ENCODE measurements around the gene RALGDS. TPM values are rescaled to one million over a fixed set of nuclear protein-coding genes. Genes with fewer than 3 reads are reported as not detected.
A peak's percentile ranks its signal among the peaks of the same experiment; 100 is the strongest.

RALGDS gene
- total RNA-seq, 1 donor from 2014 or later, result 80.6 TPM

DNA sequence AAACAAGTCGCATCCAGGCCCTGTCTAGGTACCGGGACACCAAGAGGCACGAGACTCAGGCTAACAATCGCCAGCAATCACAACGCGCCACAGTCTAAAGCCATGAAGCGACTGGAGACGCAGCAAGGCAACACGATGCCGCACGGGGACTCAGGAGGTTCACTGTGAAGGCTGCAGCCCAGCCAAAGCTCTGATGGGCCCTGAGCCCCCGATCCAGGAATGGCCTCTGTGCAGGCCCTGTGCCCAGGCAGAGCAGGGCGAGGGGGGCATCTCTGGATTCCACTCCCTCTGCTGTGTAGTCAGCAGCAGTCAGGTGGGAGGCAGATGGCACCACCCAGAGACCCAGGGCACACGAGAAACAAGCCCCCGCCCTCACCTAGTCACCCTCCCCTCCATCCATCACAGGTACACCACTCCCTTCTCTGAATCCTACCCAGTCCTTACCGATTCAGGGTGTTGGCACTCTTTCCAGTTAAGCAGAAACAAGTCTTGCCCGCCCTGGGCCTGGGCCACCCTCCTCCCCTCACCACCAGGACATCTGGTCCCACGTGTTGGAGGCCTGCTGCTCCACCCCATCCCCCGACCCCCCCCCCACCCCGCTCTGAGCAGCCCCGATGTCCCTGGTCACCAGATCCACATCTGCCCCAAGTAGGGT is 1.1 kb downstream of the RALGDS start:
- no peaks in the 10 kb centered on the region for H3K9me3 Mint-ChIP-seq (ENCODE audit: unreplicated experiment)
- peaks cover 63% of the 10 kb centered on the region for H3K4me1 Mint-ChIP-seq (ENCODE audit: unreplicated experiment)
- DNase-seq (ENCODE audit: low spot score), result no peak
- H3K4me3 Mint-ChIP-seq (ENCODE audit: unreplicated experiment), result peak overlapping the region; percentile 91
- H3K27me3 Mint-ChIP-seq (ENCODE audit: unreplicated experiment), result peaks cover 22% of the 10 kb centered on the region
- peak overlapping the region; percentile 83 for H3K27ac Mint-ChIP-seq (ENCODE audit: unreplicated experiment)
- H3K36me3 Mint-ChIP-seq (ENCODE audit: low read depth, unreplicated experiment), result peaks cover 21% of the 10 kb centered on the region
- TF ChIP-seq, protein P1, sequence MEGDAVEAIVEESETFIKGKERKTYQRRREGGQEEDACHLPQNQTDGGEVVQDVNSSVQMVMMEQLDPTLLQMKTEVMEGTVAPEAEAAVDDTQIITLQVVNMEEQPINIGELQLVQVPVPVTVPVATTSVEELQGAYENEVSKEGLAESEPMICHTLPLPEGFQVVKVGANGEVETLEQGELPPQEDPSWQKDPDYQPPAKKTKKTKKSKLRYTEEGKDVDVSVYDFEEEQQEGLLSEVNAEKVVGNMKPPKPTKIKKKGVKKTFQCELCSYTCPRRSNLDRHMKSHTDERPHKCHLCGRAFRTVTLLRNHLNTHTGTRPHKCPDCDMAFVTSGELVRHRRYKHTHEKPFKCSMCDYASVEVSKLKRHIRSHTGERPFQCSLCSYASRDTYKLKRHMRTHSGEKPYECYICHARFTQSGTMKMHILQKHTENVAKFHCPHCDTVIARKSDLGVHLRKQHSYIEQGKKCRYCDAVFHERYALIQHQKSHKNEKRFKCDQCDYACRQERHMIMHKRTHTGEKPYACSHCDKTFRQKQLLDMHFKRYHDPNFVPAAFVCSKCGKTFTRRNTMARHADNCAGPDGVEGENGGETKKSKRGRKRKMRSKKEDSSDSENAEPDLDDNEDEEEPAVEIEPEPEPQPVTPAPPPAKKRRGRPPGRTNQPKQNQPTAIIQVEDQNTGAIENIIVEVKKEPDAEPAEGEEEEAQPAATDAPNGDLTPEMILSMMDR (IDR thresholded peaks at IDR 0.05; ENCODE audit: unreplicated experiment), result no peak

DNA sequence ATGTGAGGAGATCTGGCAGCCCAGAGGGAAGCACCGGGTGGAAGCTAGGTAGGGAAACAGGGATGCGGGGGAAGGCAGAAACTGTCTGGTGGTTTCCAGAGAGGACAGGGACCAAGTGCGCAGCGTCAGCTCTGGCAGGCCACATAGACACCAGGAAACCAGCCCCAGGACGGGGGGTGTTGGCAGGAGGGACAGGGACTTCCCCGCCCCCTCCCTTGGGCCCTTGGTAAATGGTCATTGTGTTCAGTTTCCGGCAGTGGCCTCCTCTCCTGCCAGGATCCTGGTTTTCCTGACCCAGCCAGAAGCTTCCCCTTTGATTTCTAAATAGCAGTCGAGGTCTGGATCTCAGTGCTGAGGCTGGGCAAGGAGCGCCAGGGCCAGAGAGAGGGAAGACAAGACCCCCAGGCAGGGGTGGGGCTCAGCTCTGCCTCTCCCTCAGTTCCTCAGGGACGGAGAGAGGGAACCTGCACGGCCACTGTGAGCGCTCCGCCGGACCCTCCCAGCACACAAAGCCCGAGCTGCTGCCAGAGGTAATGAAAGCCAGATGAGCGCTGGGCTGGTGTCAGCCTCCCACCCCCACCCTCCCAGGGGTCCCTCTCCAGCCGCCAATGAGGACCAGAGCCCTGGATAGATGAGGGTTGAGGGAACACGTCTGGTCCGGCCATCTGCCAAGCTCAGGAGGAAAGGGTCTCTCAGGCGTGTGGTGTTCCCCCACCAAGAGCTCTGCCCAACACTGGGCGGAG is 1.8 kb downstream of the RALGDS start:
- Mint-ChIP-seq H3K4me1 (ENCODE audit: unreplicated experiment) (peaks cover 63% of the 10 kb centered on the region), H3K27ac (ENCODE audit: unreplicated experiment) (peak overlapping the region; percentile 83), H3K36me3 (ENCODE audit: low read depth, unreplicated experiment) (peaks cover 18% of the 10 kb centered on the region)

DNA sequence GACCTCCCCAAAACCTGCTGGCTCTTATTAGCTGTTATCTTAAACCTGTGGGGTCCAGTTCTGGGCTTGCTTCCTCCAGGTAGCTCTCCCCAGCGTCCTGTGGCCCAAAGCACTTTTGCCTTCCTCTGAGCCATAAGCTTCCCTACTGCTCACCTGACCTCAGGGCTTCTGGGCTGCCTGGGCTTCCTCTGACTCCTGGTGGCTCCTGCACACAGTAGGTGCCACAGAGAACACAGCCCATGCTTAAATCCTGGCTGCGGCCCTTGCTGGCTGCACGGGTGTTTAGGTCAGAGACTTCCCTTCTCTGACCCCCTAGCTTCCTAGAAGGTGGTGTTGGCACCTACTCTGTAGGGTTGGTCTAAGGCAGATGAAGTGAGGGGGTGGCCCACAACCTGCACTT is 2.5 kb downstream of the RALGDS start:
- TF ChIP-seq, protein P1 (IDR thresholded peaks at IDR 0.05; ENCODE audit: unreplicated experiment), result no peak
- H3K4me3 Mint-ChIP-seq (ENCODE audit: unreplicated experiment), result peak overlapping the region; percentile 91
- H3K4me1 Mint-ChIP-seq (ENCODE audit: unreplicated experiment), result peaks cover 59% of the 10 kb centered on the region
- H3K27ac Mint-ChIP-seq (ENCODE audit: unreplicated experiment), result peak overlapping the region; percentile 83
- H3K36me3 Mint-ChIP-seq (ENCODE audit: low read depth, unreplicated experiment), result peaks cover 12% of the 10 kb centered on the region
- peaks cover 17% of the 10 kb centered on the region for H3K27me3 Mint-ChIP-seq (ENCODE audit: unreplicated experiment)
- H3K9me3 Mint-ChIP-seq (ENCODE audit: unreplicated experiment), result no peaks in the 10 kb centered on the region
- no peak for DNase-seq (ENCODE audit: low spot score)

More for the DNA sequence above, 1.8 kb downstream of the RALGDS start:
- DNase-seq (ENCODE audit: low spot score), result peak; percentile 39
- TF ChIP-seq, protein P1 (IDR thresholded peaks at IDR 0.05; ENCODE audit: unreplicated experiment), result no peak
- Mint-ChIP-seq H3K27me3 (ENCODE audit: unreplicated experiment) (peaks cover 20% of the 10 kb centered on the region), H3K9me3 (ENCODE audit: unreplicated experiment) (no peaks in the 10 kb centered on the region), H3K4me3 (ENCODE audit: unreplicated experiment) (peak overlapping the region; percentile 91)

DNA sequence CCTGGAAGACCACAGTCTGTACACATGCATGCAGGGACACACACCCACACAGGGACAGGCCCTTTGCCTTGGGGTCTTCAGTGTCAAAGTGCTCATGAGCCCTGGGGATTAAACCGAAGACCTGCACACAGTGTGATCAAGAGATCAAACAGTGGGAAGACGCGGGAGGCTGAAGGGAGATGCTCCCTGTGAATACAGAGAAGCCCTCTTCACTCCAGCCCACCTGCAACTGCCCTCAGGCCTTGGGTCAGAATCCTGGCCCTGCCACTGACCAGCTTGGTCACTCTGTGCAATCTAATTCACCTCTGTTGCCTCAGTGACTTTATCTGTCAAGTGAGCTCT is 2.9 kb downstream of the RALGDS start:
- Mint-ChIP-seq H3K4me3 (ENCODE audit: unreplicated experiment) (peak overlapping the region; percentile 91), H3K4me1 (ENCODE audit: unreplicated experiment) (peaks cover 59% of the 10 kb centered on the region), H3K27ac (ENCODE audit: unreplicated experiment) (peak overlapping the region; percentile 83), H3K27me3 (ENCODE audit: unreplicated experiment) (peaks cover 16% of the 10 kb centered on the region), H3K36me3 (ENCODE audit: low read depth, unreplicated experiment) (peaks cover 12% of the 10 kb centered on the region), H3K9me3 (ENCODE audit: unreplicated experiment) (no peaks in the 10 kb centered on the region)
- TF ChIP-seq, protein P1 (IDR thresholded peaks at IDR 0.05; ENCODE audit: unreplicated experiment), result no peak
- no peak for DNase-seq (ENCODE audit: low spot score)

All from endothelial cell (in vitro differentiated cells).